Fibroblast of lung (primary cell): ENCODE results near the gene REC8. TPM values are rescaled to one million over a fixed set of nuclear protein-coding genes. Genes with fewer than 3 reads are reported as not detected.

Experiments used
- DNase-seq, 2 donors: peaks; one replicate each; pipeline versions ENCODE4 v3.0.0 to v3.0.0-alpha.2; 2010; ENCODE audit warnings: low read depth in 2 of 2
- H2AFZ ChIP-seq: 2 replicates; pipeline ENCODE4 v1.5.1; 2012; ENCODE audit warnings: low read length, control low read depth, inconsistent platforms
- H3K27ac ChIP-seq: 2 replicates; pipeline ENCODE4 v1.5.1; 2011; ENCODE audit warnings: low read length, control low read depth; ENCODE audit not compliant: insufficient read depth
- H3K27me3 ChIP-seq: 2 replicates; pipeline ENCODE4 v1.5.1; 2011; ENCODE audit warnings: mild to moderate bottlenecking, low read length; ENCODE audit not compliant: control insufficient read depth, insufficient read depth
- H3K36me3 ChIP-seq: 2 replicates; pipeline ENCODE4 v1.5.1; 2011; ENCODE audit warnings: low read length; ENCODE audit not compliant: control insufficient read depth, insufficient read depth
- H3K4me1 ChIP-seq: 2 replicates; pipeline ENCODE4 v1.5.1; 2011; ENCODE audit warnings: low read length; ENCODE audit not compliant: control insufficient read depth, insufficient read depth; ENCODE audit errors: extremely low read depth
- H3K4me2 ChIP-seq: 2 replicates; pipeline ENCODE4 v1.5.1; 2011; ENCODE audit warnings: low read length, control low read depth; ENCODE audit not compliant: insufficient read depth; ENCODE audit errors: extremely low read depth
- H3K4me3 ChIP-seq, 4 experiments: fragments of 200-600 bp in 1 of 4; sonication (generic) in 1 of 4; replicated peaks in 1 of 4; 2 replicates each; pipeline ENCODE4 v1.5.1; 2011 to 2016; ENCODE audit warnings: low read length in 4 of 4, low read depth in 3 of 4, mild to moderate bottlenecking in 3 of 4, control low read depth in 2 of 4, inconsistent platforms in 1 of 4, mixed read lengths in 1 of 4; ENCODE audit not compliant: insufficient read depth in 1 of 4; ENCODE audit errors: control extremely low read depth in 1 of 4
- H3K79me2 ChIP-seq: 2 replicates; pipeline ENCODE4 v1.5.1; 2012; ENCODE audit warnings: mild to moderate bottlenecking, low read length, inconsistent platforms; ENCODE audit not compliant: control insufficient read depth, insufficient read depth
- H3K9ac ChIP-seq: 2 replicates; pipeline ENCODE4 v1.5.1; 2011; ENCODE audit warnings: mild to moderate bottlenecking, low read length, control low read depth; ENCODE audit not compliant: insufficient read depth
- H3K9me3 ChIP-seq: 2 replicates; pipeline ENCODE4 v1.5.1; 2012; ENCODE audit warnings: low read depth, low read length; ENCODE audit not compliant: control insufficient read depth, insufficient read depth
- H4K20me1 ChIP-seq: 2 replicates; pipeline ENCODE4 v1.5.1; 2011; ENCODE audit warnings: low read length; ENCODE audit not compliant: control insufficient read depth, insufficient read depth; ENCODE audit errors: extremely low read depth
- EZH2 ChIP-seq: IDR thresholded peaks from 2 replicates; pipeline ENCODE4 v1.5.1; 2012; ENCODE audit warnings: low read length, control low read depth, mild to moderate bottlenecking; ENCODE audit errors: missing control alignments
- polyA plus RNA-seq, 2 donors: library from polyadenylated mRNA; depleted of rRNA in 1 of 2; stranded (reverse) in 1 of 2; unstranded in 1 of 2; fragments of >200 nt; gene quantifications; 2 replicates each; pipeline ENCODE4 v1.2.1, GENCODE V29; 2011 to 2012; ENCODE audit warnings: missing spikeins in 1 of 2
- total RNA-seq: library from RNA; depleted of rRNA; stranded (reverse); fragments of >200 nt; gene quantifications from 2 replicates; pipeline ENCODE4 v1.2.1, GENCODE V29; 2014
- TF ChIP-seq, protein P1 (sequence below), 2 donors: IDR thresholded peaks in 1 of 2; conservative IDR thresholded peaks in 1 of 2; 1 replicate in 1 of 2; 2 replicates in 1 of 2; pipeline ENCODE4 v1.5.1; 2011 to 2012; ENCODE audit warnings: low read length in 2 of 2, control low read depth in 1 of 2, inconsistent platforms in 1 of 2, low read depth in 1 of 2, mild to moderate bottlenecking in 1 of 2

Gene REC8
- total and polyA plus RNA-seq, 2 donors (not counting 1 experiment from before 2014, with no cell fraction given): 1.8 to 2.2 TPM

- DNase-seq: no peak
- H3K79me2 ChIP-seq: peaks cover 19% of the 10 kb centered on the region
- no peak overlapping the region for H3K27ac ChIP-seq
Measured at GRCh38 chr14:24165785-24166184, 6.1 kb upstream of the REC8 start.

DNA sequence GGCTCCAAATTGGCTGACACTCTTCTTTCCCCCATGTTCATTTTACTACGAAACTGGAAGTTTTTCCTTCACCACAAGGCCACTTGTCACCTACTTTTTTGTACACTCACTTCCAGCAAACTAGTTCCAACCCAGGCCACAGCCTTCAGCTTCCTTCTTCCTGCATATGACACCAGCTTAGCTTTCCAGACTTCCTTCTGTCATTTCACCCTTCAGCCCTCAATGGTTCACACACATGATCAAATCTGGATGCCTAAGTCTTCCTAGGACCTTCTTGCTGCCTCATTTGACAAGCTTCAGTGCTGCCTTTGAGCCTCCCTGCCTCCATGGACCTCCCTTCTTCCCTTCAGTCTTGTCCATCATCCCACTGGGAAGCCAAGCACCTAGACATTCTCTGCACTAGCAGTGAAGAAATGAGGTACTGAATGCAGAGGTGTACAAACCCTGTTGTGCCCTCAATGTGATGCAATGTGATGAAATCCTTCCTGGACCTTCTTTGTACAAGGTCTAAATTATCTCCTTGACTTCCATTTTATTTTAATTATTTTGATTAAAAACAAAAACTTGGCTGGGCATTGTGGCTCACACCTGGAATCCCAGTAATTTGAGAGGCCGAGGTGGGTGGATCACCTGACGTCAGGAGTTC lies 4.3 kb upstream of the REC8 start:
- TF ChIP-seq EZH2: no peak
- TF ChIP-seq, protein P1, sequence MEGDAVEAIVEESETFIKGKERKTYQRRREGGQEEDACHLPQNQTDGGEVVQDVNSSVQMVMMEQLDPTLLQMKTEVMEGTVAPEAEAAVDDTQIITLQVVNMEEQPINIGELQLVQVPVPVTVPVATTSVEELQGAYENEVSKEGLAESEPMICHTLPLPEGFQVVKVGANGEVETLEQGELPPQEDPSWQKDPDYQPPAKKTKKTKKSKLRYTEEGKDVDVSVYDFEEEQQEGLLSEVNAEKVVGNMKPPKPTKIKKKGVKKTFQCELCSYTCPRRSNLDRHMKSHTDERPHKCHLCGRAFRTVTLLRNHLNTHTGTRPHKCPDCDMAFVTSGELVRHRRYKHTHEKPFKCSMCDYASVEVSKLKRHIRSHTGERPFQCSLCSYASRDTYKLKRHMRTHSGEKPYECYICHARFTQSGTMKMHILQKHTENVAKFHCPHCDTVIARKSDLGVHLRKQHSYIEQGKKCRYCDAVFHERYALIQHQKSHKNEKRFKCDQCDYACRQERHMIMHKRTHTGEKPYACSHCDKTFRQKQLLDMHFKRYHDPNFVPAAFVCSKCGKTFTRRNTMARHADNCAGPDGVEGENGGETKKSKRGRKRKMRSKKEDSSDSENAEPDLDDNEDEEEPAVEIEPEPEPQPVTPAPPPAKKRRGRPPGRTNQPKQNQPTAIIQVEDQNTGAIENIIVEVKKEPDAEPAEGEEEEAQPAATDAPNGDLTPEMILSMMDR (conservative IDR thresholded peaks at IDR 0.05 in 1 of 2, IDR thresholded peaks at IDR 0.05 in 1 of 2; ENCODE audit: low read depth in 1 of 2, low read length in 2 of 2): no peak
- no peak overlapping the region for H2AFZ ChIP-seq
- no peak overlapping the region for H3K27ac ChIP-seq
- no peak for DNase-seq
- no peaks in the 10 kb centered on the region for H3K27me3 ChIP-seq
- no peak overlapping the region for H3K4me3 ChIP-seq
- H3K4me1 ChIP-seq: peaks cover 2% of the 10 kb centered on the region
- H3K4me2 ChIP-seq: no peak overlapping the region
- peaks cover 7% of the 10 kb centered on the region for H3K79me2 ChIP-seq
- H3K36me3 ChIP-seq: peaks cover 34% of the 10 kb centered on the region
- H3K9me3 ChIP-seq: no peaks in the 10 kb centered on the region
- H3K9ac ChIP-seq: no peak overlapping the region
- no peaks in the 10 kb centered on the region for H4K20me1 ChIP-seq

More at GRCh38 chr14:24165785-24166184, 6.1 kb upstream of the REC8 start:
- H4K20me1 ChIP-seq: no peaks in the 10 kb centered on the region
- H3K9ac ChIP-seq: no peak overlapping the region
- peaks cover 6% of the 10 kb centered on the region for H3K4me1 ChIP-seq
- no peak overlapping the region for H3K4me2 ChIP-seq
- no peak overlapping the region for H3K4me3 ChIP-seq
- no peaks in the 10 kb centered on the region for H3K9me3 ChIP-seq
- peaks cover 31% of the 10 kb centered on the region for H3K36me3 ChIP-seq
- TF ChIP-seq, protein P1 (conservative IDR thresholded peaks at IDR 0.05 in 1 of 2, IDR thresholded peaks at IDR 0.05 in 1 of 2; ENCODE audit: low read depth in 1 of 2, low read length in 2 of 2): no peak
- TF ChIP-seq EZH2: no peak
- no peak overlapping the region for H2AFZ ChIP-seq
- no peaks in the 10 kb centered on the region for H3K27me3 ChIP-seq

GRCh38 chr14:24172261-24172860 lies 481 bp downstream of the REC8 start:
- Histone ChIP-seq H3K9ac (no peak overlapping the region), H3K79me2 (no peaks in the 10 kb centered on the region), H3K4me3 (peak overlapping the region in 1 of 4 experiments; percentile 44), H3K9me3 (no peaks in the 10 kb centered on the region), H3K27ac (no peak overlapping the region), H3K36me3 (peaks cover 11% of the 10 kb centered on the region), H3K4me1 (no peaks in the 10 kb centered on the region), H2AFZ (no peak overlapping the region), H3K27me3 (no peaks in the 10 kb centered on the region), H3K4me2 (no peak overlapping the region), H4K20me1 (no peaks in the 10 kb centered on the region)
- DNase-seq: no peak
- TF ChIP-seq, protein P1 (conservative IDR thresholded peaks at IDR 0.05 in 1 of 2, IDR thresholded peaks at IDR 0.05 in 1 of 2; ENCODE audit: low read depth in 1 of 2, low read length in 2 of 2): no peak
- TF ChIP-seq EZH2: no peak
